ENCODE data around the gene PPP1R37. TPM values are rescaled to one million over a fixed set of nuclear protein-coding genes. Genes with fewer than 3 reads are reported as not detected.
A peak's percentile ranks its signal among the peaks of the same experiment; 100 is the strongest.

Gene PPP1R37
- total RNA-seq, 1 experiment from 2014 or later, result 33.6 TPM

DNA sequence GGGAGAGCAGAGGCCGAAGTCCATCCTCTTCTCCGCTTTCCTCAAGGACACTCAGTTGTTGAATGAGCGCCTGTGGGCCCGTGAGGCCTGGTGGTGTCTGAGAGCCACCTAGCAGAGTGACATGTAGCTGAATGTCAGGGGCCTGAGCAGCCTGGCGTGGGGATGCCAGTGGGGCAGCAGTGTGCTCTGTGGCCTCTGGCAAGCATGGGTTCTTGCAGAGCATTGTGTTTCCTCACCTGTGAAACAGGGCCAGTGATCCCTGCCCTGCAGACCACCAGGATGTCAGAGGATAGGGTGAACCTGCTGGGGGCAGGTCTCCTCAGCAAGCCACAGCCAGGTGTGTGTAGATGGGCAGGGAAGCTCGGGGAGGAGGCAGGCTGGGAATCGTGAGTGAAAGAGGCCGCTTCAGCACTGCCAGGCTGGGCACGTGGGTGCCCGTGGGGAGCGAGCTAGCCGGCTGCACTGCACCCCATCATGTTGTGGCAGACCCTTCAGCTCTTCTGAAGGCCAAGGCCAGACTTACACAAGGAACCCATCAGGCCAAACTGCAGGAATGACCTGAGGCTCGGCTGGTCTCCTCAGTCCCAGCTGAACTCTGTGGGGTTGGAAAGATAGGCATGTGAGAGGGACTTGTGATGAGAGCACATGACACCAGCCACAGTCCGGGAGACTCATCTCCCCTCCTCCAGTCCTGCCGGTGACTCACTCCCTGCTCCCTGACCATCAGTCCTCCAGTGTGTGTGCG is 5.0 kb downstream of the PPP1R37 start:
- TF ChIP-seq, protein P1, sequence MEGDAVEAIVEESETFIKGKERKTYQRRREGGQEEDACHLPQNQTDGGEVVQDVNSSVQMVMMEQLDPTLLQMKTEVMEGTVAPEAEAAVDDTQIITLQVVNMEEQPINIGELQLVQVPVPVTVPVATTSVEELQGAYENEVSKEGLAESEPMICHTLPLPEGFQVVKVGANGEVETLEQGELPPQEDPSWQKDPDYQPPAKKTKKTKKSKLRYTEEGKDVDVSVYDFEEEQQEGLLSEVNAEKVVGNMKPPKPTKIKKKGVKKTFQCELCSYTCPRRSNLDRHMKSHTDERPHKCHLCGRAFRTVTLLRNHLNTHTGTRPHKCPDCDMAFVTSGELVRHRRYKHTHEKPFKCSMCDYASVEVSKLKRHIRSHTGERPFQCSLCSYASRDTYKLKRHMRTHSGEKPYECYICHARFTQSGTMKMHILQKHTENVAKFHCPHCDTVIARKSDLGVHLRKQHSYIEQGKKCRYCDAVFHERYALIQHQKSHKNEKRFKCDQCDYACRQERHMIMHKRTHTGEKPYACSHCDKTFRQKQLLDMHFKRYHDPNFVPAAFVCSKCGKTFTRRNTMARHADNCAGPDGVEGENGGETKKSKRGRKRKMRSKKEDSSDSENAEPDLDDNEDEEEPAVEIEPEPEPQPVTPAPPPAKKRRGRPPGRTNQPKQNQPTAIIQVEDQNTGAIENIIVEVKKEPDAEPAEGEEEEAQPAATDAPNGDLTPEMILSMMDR (conservative IDR thresholded peaks at IDR 0.05), result no peak
- Histone ChIP-seq H3K4ac (ENCODE audit: low read depth, low read length) (no peak overlapping the region), H2BK5ac (ENCODE audit: insufficient read length, low read length) (no peak overlapping the region), H3T11ph (ENCODE audit: low read length) (no peak overlapping the region), H3K79me1 (ENCODE audit: insufficient read depth, low read depth, low read length, poor library complexity, severe bottlenecking) (no peaks in the 10 kb centered on the region), H2BK12ac (ENCODE audit: insufficient read length, low read depth, low read length) (no peak overlapping the region), H3K4me2 (ENCODE audit: insufficient read depth, insufficient read length, low read length) (no peak overlapping the region), H3K9ac (ENCODE audit: extremely low read depth, insufficient read length, low read length) (no peak overlapping the region), H3K4me1 (ENCODE audit: insufficient read depth, low read length) (no peaks in the 10 kb centered on the region; the same call in 1 of the 2 replicates), H2BK120ac (ENCODE audit: low read depth, low read length, poor library complexity, severe bottlenecking) (no peak overlapping the region), H3K79me2 (ENCODE audit: insufficient read depth, low read length) (peaks cover 64% of the 10 kb centered on the region), H2AK5ac (ENCODE audit: insufficient read length, low read length) (no peak overlapping the region), H4K8ac (replicated peaks; ENCODE audit: insufficient read length, low read depth, low read length) (no peak overlapping the region), H4K5ac (ENCODE audit: insufficient read length, low read depth, low read length) (no peak overlapping the region), H4K91ac (ENCODE audit: insufficient read length, low read depth, low read length) (no peak overlapping the region), H4K20me1 (ENCODE audit: control insufficient read depth, insufficient read depth, insufficient read length) (no peaks in the 10 kb centered on the region), H3K27ac (ENCODE audit: insufficient read length, low read depth, low read length) (no peak overlapping the region), H2AFZ (ENCODE audit: low read length) (no peak overlapping the region), H2BK20ac (ENCODE audit: low read depth, low read length, poor library complexity, severe bottlenecking) (no peak overlapping the region), H3K23me2 (ENCODE audit: insufficient read length, low read depth, low read length, poor library complexity, severe bottlenecking) (peaks cover 5% of the 10 kb centered on the region), H2BK15ac (ENCODE audit: low read depth, low read length) (no peak overlapping the region), H3K9me3 (ENCODE audit: control insufficient read depth, low read depth, low read length) (no peaks in the 10 kb centered on the region), H3K14ac (ENCODE audit: insufficient read depth, low read length) (no peak overlapping the region; the same call in 1 of the 2 replicates), H3K23ac (ENCODE audit: insufficient read length, low read depth, low read length) (no peak overlapping the region), H3K18ac (ENCODE audit: insufficient read length, low read depth, low read length) (no peak overlapping the region), H3K56ac (ENCODE audit: insufficient read length, low read depth, low read length) (no peak overlapping the region), H3K27me3 (ENCODE audit: insufficient read depth, low read length) (no peaks in the 10 kb centered on the region)
- Mint-ChIP-seq H3K9me3 (no peaks in the 10 kb centered on the region; a peak in 1 of 5 replicates), H3K36me3 (ENCODE audit: insufficient read depth in 1 of 3, low read depth in 3 of 3) (peaks cover 5 to 22% (median 10%) of the 10 kb centered on the region in 3 experiments; a peak in 6 of 7 replicates), H3K27ac (peak overlapping the region in 1 of 3 experiments; percentile 93; a peak in 4 of 7 replicates), H3K27me3 (ENCODE audit: low read depth) (no peaks in the 10 kb centered on the region), H3K4me3 (peak overlapping the region in 1 of 2 experiments; percentile 27; a peak in 2 of 5 replicates), H3K4me1 (peaks cover 76 to 83% of the 10 kb centered on the region in 2 experiments)
- DNase-seq, result no peak
- WGBS (ENCODE audit: extremely low coverage, insufficient read length, low lambda C conversion rate), result no CpG with 5 or more reads among the region's 16 CpGs

All from H9 (cell line).